ENCODE data around the gene ALAS1. TPM values are rescaled to one million over a fixed set of nuclear protein-coding genes. Genes with fewer than 3 reads are reported as not detected.
A peak's percentile ranks its signal among the peaks of the same experiment; 100 is the strongest.

Gene ALAS1
- total and polyA plus RNA-seq, 2 of the 13 experiments (the other 11 are each of a cell fraction or from before 2014, with no cell fraction given): 36.0 to 43.2 TPM

DNA sequence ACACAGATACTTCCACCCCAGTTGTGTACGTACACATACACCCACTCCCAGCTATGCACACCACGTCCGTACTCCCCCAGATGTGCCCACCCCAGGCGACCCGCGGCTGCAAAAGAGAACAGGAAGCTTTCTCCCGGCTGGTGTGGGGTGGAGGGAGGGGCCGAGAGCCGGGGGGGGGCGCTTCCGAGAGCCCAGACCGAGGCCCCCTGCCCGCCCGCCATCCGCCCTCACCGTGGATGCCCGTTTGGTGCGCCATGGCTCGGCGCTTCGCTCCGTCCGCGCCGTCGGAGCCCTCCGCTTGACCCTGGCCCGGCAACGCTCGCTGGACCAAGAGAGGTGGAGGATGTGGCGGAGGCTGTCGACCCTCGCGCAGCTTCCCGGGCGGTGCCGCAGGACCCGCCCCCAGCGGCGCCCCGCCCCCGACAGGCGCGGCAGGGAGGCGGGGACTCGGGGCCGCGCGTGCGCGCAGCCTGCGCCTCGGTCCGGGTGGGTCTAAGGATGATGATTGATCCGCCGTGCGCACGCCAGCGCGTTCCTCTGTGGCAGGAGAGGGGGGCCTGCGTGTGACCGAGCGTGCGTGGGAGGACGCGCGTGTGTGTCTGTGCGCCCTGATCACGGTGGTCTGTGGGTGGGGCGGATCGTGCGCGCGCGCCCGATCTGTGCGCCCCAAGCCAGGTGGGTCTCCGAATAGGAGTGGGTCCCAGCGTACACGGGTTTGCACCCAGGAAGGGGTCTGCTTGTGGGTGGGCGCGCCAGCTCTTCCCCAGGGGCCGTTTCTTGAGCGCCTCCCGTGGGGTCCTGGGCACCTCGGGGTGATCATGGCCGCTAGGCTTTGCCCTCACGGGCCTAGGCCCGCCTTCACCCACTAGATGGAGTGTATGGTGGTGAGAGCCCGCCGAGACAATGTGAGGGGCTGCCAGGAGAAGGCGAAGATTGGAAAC is 41.1 kb downstream of the ALAS1 start, which contains the start of gene TWF2 (continued):
- TF ChIP-seq, protein P1, sequence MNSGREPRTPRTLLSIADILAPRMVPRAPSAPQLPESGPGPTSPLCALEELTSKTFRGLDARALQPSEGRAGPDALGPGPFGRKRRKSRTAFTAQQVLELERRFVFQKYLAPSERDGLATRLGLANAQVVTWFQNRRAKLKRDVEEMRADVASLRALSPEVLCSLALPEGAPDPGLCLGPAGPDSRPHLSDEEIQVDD (CRISPR knock-in tag; IDR thresholded peaks at IDR 0.05; ENCODE audit: borderline replicate concordance): no peak
- TF ChIP-seq MIXL1 (CRISPR knock-in tag; IDR thresholded peaks at IDR 0.05): peak; percentile 15; the same call in 1 of the 2 replicates
- TF ChIP-seq ARID2 (CRISPR knock-in tag; IDR thresholded peaks at IDR 0.05; ENCODE audit: borderline replicate concordance): peak; percentile 41; the same call in 1 of the 2 replicates
- TF ChIP-seq GATA4 (IDR thresholded peaks at IDR 0.05; ENCODE audit: borderline replicate concordance, low read depth): peak; percentile 53; the same call in 1 of the 2 replicates
- no peak for TF ChIP-seq PCBP1 (IDR thresholded peaks at IDR 0.05; ENCODE audit: borderline replicate concordance, low read depth, low read length)
- TF ChIP-seq FOXK2 (IDR thresholded peaks at IDR 0.05): no peak
- no peak for TF ChIP-seq HDAC6 (IDR thresholded peaks at IDR 0.05; ENCODE audit: low read depth, low read length)
- TF ChIP-seq ZNF44 (CRISPR knock-in tag; IDR thresholded peaks at IDR 0.05): peak; percentile 38; the same call in 1 of the 2 replicates
- peak; percentile 66 for TF ChIP-seq SRY (CRISPR knock-in tag; IDR thresholded peaks at IDR 0.05)
- TF ChIP-seq KMT2A (CRISPR knock-in tag; IDR thresholded peaks at IDR 0.05): no peak
- TF ChIP-seq NFIB (CRISPR knock-in tag; IDR thresholded peaks at IDR 0.05; ENCODE audit: borderline replicate concordance): no peak
- TF ChIP-seq JUNB (CRISPR knock-in tag; IDR thresholded peaks at IDR 0.05; ENCODE audit: borderline replicate concordance): no peak

Data from HepG2 (cell line).